ENCODE measurements around the gene TAS2R43. TPM values are rescaled to one million over a fixed set of nuclear protein-coding genes. Genes with fewer than 3 reads are reported as not detected.

TAS2R43 gene
- total and polyA plus RNA-seq, 8 donors: 0.87 to 11.9 (median 8.4) TPM; not detected in 5

Small RNAs within 50 kb of the gene (small RNA-seq; reads per million reads assigned to genes)
- 0 reads per million in 4 donors for gene AC018630.1

Other genes with a start within 250 kb of the TAS2R43 start
- 100 to 1,000 TPM in 1 of 5 donors, 1 to 10 TPM in 1, under 1 TPM in 1, not detected in 2; 0.87 to 334 (median 3.5) TPM for gene PRR4, start 242.8 kb downstream of the TAS2R43 start, total RNA-seq
- 1 to 10 TPM; 2.1 to 6.5 (median 2.6) TPM for gene PRR4, start 242.8 kb downstream of the TAS2R43 start, polyA plus RNA-seq
- 10 to 100 TPM; 10.4 to 77.6 (median 24.1) TPM for gene PRH1, start 208.1 kb downstream of the TAS2R43 start, total RNA-seq
- gene PRH1, start 208.1 kb downstream of the TAS2R43 start, polyA plus RNA-seq: 1 to 10 TPM; 1.5 to 2.6 (median 2.1) TPM
- gene TAS2R13, start 182.8 kb downstream of the TAS2R43 start, total RNA-seq: 10 to 100 TPM in 1 of 5 donors, 1 to 10 TPM in 3, under 1 TPM in 1; 0.58 to 13.0 (median 3.0) TPM
- gene TAS2R13, start 182.8 kb downstream of the TAS2R43 start, polyA plus RNA-seq: not detected
- gene PRH2, start 163.1 kb downstream of the TAS2R43 start, total RNA-seq: not detected
- gene PRH2, start 163.1 kb downstream of the TAS2R43 start, polyA plus RNA-seq: under 1 TPM in 1 of 3 donors, not detected in 2; 0.45 TPM
- gene TAS2R14, start 153.1 kb downstream of the TAS2R43 start, total RNA-seq: 10 to 100 TPM in 1 of 5 donors, 1 to 10 TPM in 2, not detected in 2; 1.7 to 17.3 (median 1.8) TPM
- gene TAS2R14, start 153.1 kb downstream of the TAS2R43 start, polyA plus RNA-seq: 1 to 10 TPM in 1 of 3 donors, under 1 TPM in 2; 0.19 to 2.1 (median 0.31) TPM
- 1 to 10 TPM in 2 of 5 donors, not detected in 3; 2.9 to 7.7 TPM for gene TAS2R50, start 105.4 kb downstream of the TAS2R43 start, total RNA-seq
- gene TAS2R50, start 105.4 kb downstream of the TAS2R43 start, polyA plus RNA-seq: not detected
- gene TAS2R20, start 94.0 kb downstream of the TAS2R43 start, total RNA-seq: 10 to 100 TPM in 2 of 5 donors, 1 to 10 TPM in 1, not detected in 2; 4.9 to 11.6 (median 11.4) TPM
- gene TAS2R20, start 94.0 kb downstream of the TAS2R43 start, polyA plus RNA-seq: under 1 TPM in 1 of 3 donors, not detected in 2; 0.35 TPM
- gene TAS2R19, start 69.7 kb downstream of the TAS2R43 start, total RNA-seq: 10 to 100 TPM in 2 of 5 donors, under 1 TPM in 1, not detected in 2; 0.89 to 21.8 (median 12.3) TPM
- gene TAS2R19, start 69.7 kb downstream of the TAS2R43 start, polyA plus RNA-seq: under 1 TPM in 1 of 3 donors, not detected in 2; 0.30 TPM
- 10 to 100 TPM in 2 of 5 donors, 1 to 10 TPM in 1, not detected in 2; 7.7 to 27.2 (median 19.6) TPM for gene TAS2R31, start 60.9 kb downstream of the TAS2R43 start, total RNA-seq
- gene TAS2R31, start 60.9 kb downstream of the TAS2R43 start, polyA plus RNA-seq: under 1 TPM in 1 of 3 donors, not detected in 2; 0.33 TPM
- 10 to 100 TPM in 1 of 5 donors, 1 to 10 TPM in 2, not detected in 2; 2.2 to 10.5 (median 4.1) TPM for gene TAS2R46, start 30.0 kb downstream of the TAS2R43 start, total RNA-seq
- gene TAS2R46, start 30.0 kb downstream of the TAS2R43 start, polyA plus RNA-seq: not detected
- gene TAS2R30, start 42.3 kb upstream of the TAS2R43 start, total RNA-seq: 10 to 100 TPM in 3 of 5 donors, 1 to 10 TPM in 1, not detected in 1; 2.9 to 26.3 (median 22.8) TPM
- not detected for gene TAS2R30, start 42.3 kb upstream of the TAS2R43 start, polyA plus RNA-seq
- 10 to 100 TPM in 4 of 5 donors, 1 to 10 TPM in 1; 5.7 to 12.5 (median 11.4) TPM for gene SMIM10L1, start 78.9 kb upstream of the TAS2R43 start, total RNA-seq
- gene SMIM10L1, start 78.9 kb upstream of the TAS2R43 start, polyA plus RNA-seq: 10 to 100 TPM in 1 of 3 donors, 1 to 10 TPM in 2; 7.8 to 10.5 (median 9.8) TPM
- not detected for gene TAS2R42, start 94.6 kb upstream of the TAS2R43 start, total RNA-seq
- not detected for gene TAS2R42, start 94.6 kb upstream of the TAS2R43 start, polyA plus RNA-seq
- gene PRB3, start 177.4 kb upstream of the TAS2R43 start, total RNA-seq: not detected
- gene PRB3, start 177.4 kb upstream of the TAS2R43 start, polyA plus RNA-seq: not detected
- not detected for gene PRB4, start 218.1 kb upstream of the TAS2R43 start, total RNA-seq
- not detected for gene PRB4, start 218.1 kb upstream of the TAS2R43 start, polyA plus RNA-seq